Measurements from ENCODE around the gene PIK3AP1.
"Not testable (repeated sequence)": the region's sequence is repeated elsewhere in the genome, so short reads cannot be mapped to it uniquely, and the experiment has no call there.

- not testable (repeated sequence) for TF ChIP-seq RAD21 (IDR thresholded peaks at IDR 0.05; ENCODE audit: low read length); MAFK (IDR thresholded peaks at IDR 0.05; ENCODE audit: low read depth, low read length); RFX5 (IDR thresholded peaks at IDR 0.05; ENCODE audit: low read depth, low read length); FOS (IDR thresholded peaks at IDR 0.05; ENCODE audit: low read depth, low read length); POLR2A (IDR thresholded peaks at IDR 0.05; ENCODE audit: low read depth, low read length); USF2 (IDR thresholded peaks at IDR 0.05; ENCODE audit: low read depth, low read length)
- TF ChIP-seq, protein P1, sequence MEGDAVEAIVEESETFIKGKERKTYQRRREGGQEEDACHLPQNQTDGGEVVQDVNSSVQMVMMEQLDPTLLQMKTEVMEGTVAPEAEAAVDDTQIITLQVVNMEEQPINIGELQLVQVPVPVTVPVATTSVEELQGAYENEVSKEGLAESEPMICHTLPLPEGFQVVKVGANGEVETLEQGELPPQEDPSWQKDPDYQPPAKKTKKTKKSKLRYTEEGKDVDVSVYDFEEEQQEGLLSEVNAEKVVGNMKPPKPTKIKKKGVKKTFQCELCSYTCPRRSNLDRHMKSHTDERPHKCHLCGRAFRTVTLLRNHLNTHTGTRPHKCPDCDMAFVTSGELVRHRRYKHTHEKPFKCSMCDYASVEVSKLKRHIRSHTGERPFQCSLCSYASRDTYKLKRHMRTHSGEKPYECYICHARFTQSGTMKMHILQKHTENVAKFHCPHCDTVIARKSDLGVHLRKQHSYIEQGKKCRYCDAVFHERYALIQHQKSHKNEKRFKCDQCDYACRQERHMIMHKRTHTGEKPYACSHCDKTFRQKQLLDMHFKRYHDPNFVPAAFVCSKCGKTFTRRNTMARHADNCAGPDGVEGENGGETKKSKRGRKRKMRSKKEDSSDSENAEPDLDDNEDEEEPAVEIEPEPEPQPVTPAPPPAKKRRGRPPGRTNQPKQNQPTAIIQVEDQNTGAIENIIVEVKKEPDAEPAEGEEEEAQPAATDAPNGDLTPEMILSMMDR (conservative IDR thresholded peaks at IDR 0.05; ENCODE audit: low read depth, low read length) = not testable (repeated sequence)
Observed at GRCh38 chr10:96574564-96574963, 145.8 kb downstream of the PIK3AP1 start.
